HCEC 1CT (cell line): ENCODE data around the gene FREM3.
A peak's percentile ranks its signal among the peaks of the same experiment; 100 is the strongest.
"Not testable (repeated sequence)": the region's sequence is repeated elsewhere in the genome, so short reads cannot be mapped to it uniquely, and the experiment has no call there.

Source experiments
- DNase-seq: peaks from one replicate; pipeline ENCODE4 v3.0.0-alpha.2; 2017

Gene FREM3

GRCh38 chr4:143564472-143564871 lies 136.0 kb downstream of the FREM3 start:
- DNase-seq: no peak

GRCh38 chr4:143559757-143560147 lies 140.7 kb downstream of the FREM3 start:
- no peak for DNase-seq

GRCh38 chr4:143558823-143559756 lies 141.4 kb downstream of the FREM3 start:
- DNase-seq: peak; percentile 25

GRCh38 chr4:143558286-143558685 lies 142.2 kb downstream of the FREM3 start:
- DNase-seq: no peak

- DNase-seq: no peak
These were observed 144.8 kb downstream of the FREM3 start for GRCh38 chr4:143555676-143556075.

GRCh38 chr4:143554728-143555597 lies 145.5 kb downstream of the FREM3 start:
- DNase-seq: no peak

DNA sequence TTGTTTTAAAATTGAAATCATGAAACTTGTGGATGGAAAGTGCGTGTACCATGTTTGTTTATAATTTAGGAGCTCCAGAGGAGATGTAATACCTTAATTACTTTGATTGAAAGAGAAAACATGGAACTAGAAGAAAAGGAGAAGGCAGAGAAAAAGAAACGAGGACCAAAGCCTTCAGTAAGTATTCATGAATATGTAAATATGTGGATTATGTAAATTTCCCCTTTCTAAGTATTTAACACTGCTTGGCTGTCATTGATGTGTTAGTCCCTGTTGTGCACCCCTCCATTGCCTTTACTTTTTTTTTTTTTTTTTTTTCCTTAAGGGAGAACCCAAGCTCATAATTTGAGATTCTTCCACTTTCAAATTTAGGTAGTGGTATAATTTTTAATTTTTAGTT lies 150.5 kb downstream of the FREM3 start:
- no peak for DNase-seq

GRCh38 chr4:143539670-143540023 lies 160.8 kb downstream of the FREM3 start:
- DNase-seq: no peak

DNA sequence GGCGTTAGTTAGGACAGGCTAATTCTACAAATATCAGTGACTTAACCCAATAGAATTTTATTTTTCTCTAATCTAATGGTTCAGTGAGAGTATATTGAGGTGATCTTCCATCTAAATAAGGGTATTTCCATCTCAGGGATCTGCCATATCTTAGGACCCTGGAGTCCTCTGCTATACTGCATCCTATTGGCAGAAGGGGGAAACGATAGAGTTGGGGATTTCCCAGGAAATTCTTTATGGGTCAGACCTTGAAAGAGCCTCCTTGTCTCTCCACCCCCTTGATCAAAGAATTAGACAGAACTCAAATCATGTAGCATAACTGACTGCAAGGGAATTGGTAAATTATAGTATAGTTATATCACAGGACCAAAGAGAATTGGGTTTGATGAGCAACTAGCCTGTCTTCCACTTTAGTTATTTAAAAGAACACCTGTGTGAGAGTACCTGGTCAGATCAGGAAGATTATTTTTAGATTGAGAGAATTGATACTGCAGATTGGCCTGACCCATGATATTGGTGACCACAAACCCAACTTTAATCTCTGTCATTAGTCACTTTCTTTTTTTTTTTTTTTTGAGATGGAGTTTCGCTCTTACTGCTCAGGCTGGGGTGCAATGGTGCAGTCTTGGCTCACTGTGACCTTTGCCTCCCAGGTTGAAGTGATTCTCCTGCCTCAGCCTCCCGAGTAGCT lies 161.4 kb downstream of the FREM3 start:
- DNase-seq: no peak

DNA sequence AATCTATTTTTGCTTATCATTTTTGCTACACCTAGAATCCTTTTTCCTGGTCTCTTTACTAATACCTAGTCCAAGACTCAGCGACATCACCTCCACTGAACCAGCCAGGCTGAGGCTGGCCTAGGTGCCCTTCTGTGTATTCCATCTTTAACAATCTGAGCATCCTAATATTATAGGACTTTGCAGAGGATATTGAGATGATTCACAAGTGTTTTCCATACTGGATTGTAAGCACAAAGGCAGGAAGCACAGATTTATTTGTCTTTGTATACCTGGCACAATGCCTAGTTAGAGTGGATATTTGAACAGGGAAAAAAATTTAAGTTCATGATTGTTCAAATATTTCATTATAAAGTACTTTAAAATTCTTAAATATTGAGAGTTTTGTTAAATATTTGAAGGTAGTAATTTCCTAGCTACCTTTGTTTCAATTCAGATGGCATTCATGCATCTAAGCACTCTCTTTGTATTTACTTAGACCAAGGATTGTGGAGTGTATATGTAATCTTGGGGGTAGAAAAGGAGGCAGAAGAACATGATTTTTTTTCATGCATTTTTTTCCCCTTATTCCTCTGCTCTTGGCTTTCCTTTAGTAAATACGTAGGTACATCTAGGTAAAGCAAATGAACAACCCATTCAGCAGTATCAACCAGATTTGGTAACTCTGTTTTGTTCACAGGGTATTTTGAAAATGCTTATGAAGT lies 168.5 kb downstream of the FREM3 start:
- DNase-seq: peak; percentile 3

DNA sequence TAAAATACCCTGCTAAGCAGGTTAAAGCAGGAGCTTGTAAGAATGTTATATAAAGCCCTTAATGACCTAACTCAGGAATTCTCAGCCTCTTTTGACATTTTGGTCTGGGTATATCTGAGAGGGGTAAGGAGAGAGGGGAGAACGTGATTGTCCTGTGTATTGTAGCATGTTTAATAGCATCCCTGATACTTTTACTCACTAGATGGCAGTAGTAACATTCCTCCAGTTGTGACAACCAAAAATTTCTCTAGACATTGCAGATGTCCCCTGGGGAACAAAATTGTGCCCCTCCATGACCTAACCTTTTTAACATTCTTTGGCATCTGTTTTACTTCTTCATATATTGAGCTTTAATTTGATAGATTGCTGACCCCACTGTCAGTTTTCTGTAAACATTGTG lies 169.1 kb downstream of the FREM3 start:
- no peak for DNase-seq

DNA sequence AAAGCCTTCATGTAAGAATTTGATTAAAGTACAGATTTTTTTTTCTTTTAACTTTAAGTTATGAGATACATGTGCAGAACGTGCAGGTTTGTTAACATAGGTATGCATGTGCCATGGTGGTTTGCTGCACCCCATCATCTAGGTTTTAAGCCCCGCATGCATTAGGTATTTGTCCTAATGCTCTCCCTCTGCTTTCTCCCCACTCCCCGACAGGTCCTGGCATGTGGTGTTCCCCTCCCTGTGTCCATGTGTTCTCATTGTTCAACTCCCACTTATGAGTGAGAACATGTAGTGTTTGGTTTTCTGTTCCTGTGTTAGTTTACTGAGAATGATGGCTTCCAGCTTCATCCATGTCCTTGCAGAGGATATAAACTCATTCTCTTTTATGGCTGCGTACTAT lies 172.4 kb downstream of the FREM3 start:
- not testable (repeated sequence) for DNase-seq
